ENCODE results near the gene GRK3.

Gene GRK3

DNA sequence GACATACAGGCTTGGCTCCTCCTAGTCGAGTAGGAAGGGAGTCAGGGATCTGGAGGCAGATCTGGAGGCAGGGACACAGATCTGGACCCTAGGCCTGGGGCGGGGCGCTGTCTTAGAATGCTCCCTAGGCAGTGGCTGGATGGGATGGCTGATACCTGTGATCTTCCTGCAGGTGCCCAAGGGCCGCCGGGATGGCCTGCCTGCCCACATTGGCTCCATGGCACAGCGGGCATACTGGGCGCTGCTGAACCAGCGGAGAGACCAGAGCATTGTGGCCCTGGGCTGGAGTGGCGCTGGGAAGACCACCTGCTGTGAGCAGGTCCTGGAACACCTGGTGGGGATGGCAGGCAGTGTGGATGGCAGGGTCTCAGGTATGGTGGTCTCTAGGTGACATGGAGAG, 212.9 kb downstream of the GRK3 start:
- no peak overlapping the region for H3K4me3 ChIP-seq (ENCODE audit: low read depth, low read length)
- no peak for TF ChIP-seq CTCF (IDR thresholded peaks at IDR 0.05; ENCODE audit: borderline replicate concordance, insufficient read depth, low read depth, low read length)

- no peak overlapping the region for H3K4me3 ChIP-seq (ENCODE audit: low read depth, low read length)
- peak; percentile 30; the same call in 1 of the 2 replicates for TF ChIP-seq CTCF (IDR thresholded peaks at IDR 0.05; ENCODE audit: borderline replicate concordance, insufficient read depth, low read depth, low read length)
Observed at GRCh38 chr22:25777870-25778269, 213.4 kb downstream of the GRK3 start.

Data from GM12875 (cell line).